Fibroblast of villous mesenchyme (primary cell): ENCODE data around the gene BFAR. TPM values are rescaled to one million over a fixed set of nuclear protein-coding genes. Genes with fewer than 3 reads are reported as not detected.
"Not testable (repeated sequence)": the region's sequence is repeated elsewhere in the genome, so short reads cannot be mapped to it uniquely, and the experiment has no call there.

Experiments
- DNase-seq: peaks from one replicate; pipeline ENCODE4 v3.0.0-alpha.2; 2010; ENCODE audit warnings: low read depth
- H3K4me3 ChIP-seq: 2 replicates; pipeline ENCODE4 v1.5.1; 2011; ENCODE audit warnings: low read depth, mild to moderate bottlenecking, low read length
- total RNA-seq: library from RNA; depleted of rRNA; stranded (reverse); fragments of >200 nt; gene quantifications from 2 replicates; pipeline ENCODE4 v1.2.3, GENCODE V29; 2012
- TF ChIP-seq, protein P1 (sequence below): IDR thresholded peaks from 2 replicates; pipeline ENCODE4 v1.5.1; 2012; ENCODE audit warnings: low read depth, mild to moderate bottlenecking, low read length; ENCODE audit not compliant: insufficient read depth

Gene BFAR
- total RNA-seq, 1 donor, result 111 TPM

DNA sequence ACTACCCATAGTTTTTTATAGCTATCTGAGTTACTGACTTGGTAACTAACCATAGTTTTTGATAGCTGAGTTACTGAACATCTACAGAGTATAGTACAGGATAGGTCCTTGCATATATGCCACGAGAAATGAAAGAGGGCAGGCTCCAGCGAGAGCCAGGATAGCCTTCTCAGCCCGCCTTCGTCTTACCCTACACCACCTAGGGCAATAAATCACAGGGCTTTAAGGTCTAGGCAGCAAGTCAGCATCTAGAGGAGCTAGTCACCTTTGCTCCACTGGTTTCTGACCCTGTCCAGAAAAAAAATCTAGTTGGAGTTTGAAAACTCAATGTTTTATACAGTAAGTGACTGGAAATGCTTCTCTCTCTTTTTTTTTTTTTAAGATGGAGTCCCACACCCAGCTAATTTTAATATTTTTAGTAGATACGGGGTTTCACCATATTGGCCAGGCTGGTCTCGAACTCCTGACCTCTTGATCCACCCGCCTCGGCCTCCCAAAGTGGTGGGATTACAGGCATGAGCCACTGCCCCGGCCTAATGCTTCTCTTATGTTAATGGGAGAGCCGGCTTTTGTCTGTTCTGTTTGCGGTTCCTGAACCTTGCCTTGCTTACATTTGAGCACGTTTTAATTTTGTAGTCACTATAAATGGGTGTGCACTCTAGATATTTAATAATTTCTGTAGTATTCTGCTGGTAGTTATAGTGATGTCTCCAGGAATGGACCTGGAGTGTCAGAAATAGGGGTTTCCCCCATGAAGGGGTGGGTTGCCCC, 2.8 kb downstream of the BFAR start:
- TF ChIP-seq, protein P1, sequence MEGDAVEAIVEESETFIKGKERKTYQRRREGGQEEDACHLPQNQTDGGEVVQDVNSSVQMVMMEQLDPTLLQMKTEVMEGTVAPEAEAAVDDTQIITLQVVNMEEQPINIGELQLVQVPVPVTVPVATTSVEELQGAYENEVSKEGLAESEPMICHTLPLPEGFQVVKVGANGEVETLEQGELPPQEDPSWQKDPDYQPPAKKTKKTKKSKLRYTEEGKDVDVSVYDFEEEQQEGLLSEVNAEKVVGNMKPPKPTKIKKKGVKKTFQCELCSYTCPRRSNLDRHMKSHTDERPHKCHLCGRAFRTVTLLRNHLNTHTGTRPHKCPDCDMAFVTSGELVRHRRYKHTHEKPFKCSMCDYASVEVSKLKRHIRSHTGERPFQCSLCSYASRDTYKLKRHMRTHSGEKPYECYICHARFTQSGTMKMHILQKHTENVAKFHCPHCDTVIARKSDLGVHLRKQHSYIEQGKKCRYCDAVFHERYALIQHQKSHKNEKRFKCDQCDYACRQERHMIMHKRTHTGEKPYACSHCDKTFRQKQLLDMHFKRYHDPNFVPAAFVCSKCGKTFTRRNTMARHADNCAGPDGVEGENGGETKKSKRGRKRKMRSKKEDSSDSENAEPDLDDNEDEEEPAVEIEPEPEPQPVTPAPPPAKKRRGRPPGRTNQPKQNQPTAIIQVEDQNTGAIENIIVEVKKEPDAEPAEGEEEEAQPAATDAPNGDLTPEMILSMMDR, result no peak
- no peak overlapping the region for H3K4me3 ChIP-seq
- DNase-seq, result no peak

GRCh38 chr16:14636179-14636950, 3.6 kb downstream of the BFAR start:
- H3K4me3 ChIP-seq, DNase-seq: not testable (repeated sequence)

DNA sequence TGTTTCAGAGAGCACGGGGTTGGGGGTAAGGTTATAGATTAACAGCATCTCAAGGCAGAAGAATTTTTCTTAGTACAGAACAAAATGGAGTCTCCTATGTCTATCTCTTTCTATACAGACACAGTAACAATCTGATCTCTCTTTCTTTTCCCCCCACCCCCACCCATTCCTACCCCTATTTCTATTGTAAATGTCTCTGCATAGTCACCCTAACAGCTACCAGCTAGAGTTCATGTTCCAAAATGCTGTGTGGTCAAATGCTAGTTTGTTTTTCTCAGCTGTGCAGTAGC, 4.1 kb downstream of the BFAR start:
- H3K4me3 ChIP-seq, DNase-seq: not testable (repeated sequence)

GRCh38 chr16:14640538-14640937, 7.8 kb downstream of the BFAR start:
- no peak overlapping the region for H3K4me3 ChIP-seq
- TF ChIP-seq, protein P1, result no peak
- DNase-seq, result no peak

DNA sequence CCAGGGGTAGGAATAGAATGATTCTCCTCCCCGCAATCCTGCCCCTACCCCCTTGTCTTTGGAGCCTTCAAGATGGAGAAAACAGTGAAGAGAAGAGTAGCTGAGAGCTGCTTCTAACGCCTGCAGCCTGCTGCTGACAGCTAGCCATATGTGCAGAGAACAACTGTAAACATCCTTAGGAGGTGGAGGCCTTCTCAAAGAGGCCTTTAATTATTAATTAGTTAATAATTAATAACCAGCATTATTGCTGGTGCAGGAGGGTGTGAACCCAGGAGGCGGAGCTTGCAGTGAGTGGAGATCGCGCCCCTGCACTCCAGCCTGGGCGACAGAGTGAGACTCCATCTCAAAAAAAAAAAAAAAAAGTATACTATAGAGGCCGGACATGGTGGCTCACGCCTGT, 8.5 kb downstream of the BFAR start:
- H3K4me3 ChIP-seq, result no peak overlapping the region
- DNase-seq, result no peak
- TF ChIP-seq, protein P1, result no peak

DNA sequence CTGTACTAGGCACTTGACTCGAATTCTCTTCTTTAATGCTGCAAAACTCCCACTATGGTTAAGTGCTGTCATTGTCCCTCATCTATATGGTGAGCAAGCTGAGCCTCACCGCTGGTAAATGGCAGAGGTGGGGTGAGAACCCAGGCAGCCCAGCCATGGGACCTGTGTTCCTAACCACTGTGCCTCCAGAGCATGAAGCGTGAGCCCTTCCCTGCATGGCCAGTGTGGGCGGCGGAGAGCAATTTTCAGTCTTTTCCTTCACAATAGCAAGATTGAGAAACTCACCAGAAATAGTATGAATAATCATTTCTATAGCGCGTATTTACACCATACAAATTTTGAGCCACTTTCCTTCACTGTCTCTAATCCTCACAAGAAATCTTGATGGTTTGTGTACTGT, 9.2 kb downstream of the BFAR start:
- no peak overlapping the region for H3K4me3 ChIP-seq
- TF ChIP-seq, protein P1, result no peak
- DNase-seq, result no peak

GRCh38 chr16:14649816-14650215, 17.1 kb downstream of the BFAR start:
- no peak for DNase-seq
- H3K4me3 ChIP-seq, result no peak overlapping the region
- TF ChIP-seq, protein P1, result no peak

DNA sequence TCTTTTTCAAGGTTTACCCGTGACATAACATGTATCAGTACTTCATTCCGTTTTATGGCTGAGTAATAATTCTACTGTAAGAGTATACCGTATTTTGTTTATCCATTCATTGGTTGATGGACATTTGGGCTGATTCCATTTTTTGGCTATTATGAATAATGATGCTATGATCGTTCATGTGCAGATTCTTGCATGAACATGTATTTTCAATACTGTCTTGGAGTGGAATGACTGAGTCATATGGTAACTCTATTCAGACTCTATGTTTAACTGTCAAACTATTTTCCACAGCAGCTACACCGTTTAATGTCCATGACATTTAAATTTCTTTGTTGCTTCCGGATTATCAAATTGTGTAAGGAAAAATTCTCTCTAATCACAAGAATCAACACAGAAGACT, 17.9 kb downstream of the BFAR start:
- no peak for DNase-seq

More for the DNA sequence above, 17.9 kb downstream of the BFAR start:
- no peak overlapping the region for H3K4me3 ChIP-seq
- TF ChIP-seq, protein P1, result no peak
